Iris pigment epithelial cell (primary cell): Measurements from ENCODE around the gene ZFP62.
A peak's percentile ranks its signal among the peaks of the same experiment; 100 is the strongest.
"Not testable (repeated sequence)": the region's sequence is repeated elsewhere in the genome, so short reads cannot be mapped to it uniquely, and the experiment has no call there.

ENCODE experiments used
- DNase-seq: peaks from one replicate; pipeline ENCODE4 v3.0.0-alpha.2; 2011; ENCODE audit warnings: low read depth

Gene ZFP62

DNA sequence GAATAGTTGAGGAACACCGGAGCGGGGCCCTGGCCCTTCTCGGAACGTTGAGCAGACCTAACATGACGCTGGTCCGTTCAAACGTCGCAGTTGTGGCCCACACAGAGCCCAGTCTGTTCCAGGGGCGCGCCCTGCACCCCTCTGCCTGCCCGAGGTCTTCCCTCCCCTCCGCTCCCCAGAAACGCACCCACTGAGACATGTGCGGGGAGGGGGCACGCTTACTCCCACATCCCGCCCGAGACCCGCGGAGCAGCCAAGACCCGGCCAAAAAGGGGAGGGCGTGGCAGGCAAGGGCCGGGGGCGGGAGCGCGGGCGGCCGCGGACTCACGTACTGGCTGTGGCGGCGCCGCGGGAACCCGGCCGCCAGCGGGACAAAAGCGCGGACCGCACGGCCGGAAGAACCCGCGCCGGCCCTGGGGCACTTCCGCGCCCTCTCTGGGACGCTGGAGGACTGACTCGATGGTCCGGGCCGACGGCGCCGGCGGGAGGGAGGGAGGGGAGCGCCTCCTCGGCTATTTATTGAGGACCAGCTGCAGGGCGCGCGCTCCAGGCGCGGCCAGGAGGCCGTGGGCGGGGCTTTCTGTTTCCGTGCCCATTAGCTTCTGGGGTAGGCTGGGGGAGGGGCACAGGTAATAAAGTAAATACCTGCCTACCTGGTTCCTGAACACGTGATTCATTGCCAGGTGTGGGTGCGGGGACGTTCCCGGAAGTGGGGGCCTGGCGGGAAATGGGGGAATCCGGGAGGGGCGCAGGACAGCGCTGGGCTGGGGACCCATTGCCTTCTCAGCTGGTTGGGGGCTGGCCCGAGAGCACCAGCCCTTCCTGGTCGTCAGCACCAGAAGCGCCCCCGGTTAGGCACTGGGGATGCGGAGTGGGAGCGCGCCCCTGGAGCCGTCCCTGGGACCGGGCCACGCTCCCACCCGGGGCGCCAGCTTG is at the start of gene ZFP62:
Gene ZFP62 (minus strand): TSS at position 390 of the 936 bp plus-strand sequence. CDS start 57 bp downstream, at position 333.
- peak; percentile 91 for DNase-seq

DNA sequence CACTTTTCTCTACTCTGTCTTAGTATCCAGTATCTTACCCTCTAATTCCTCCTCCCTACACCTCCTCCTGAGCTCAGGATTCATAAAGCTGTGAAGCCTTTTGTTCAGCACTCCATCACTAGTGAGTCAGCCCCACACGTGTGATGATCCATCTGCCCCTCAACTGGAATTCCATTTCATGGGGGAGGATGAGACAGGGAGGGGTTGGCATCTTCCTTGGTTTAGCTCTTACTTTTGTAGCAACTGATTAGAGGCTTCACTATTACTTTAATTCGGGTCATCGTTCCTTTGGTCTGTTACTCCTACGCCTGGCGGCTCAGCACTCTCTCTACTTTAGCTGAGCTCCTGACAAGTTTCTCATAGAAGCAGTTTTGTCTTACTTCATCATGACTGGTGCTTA is 49.7 kb upstream of the ZFP62 start:
- DNase-seq: no peak

DNA sequence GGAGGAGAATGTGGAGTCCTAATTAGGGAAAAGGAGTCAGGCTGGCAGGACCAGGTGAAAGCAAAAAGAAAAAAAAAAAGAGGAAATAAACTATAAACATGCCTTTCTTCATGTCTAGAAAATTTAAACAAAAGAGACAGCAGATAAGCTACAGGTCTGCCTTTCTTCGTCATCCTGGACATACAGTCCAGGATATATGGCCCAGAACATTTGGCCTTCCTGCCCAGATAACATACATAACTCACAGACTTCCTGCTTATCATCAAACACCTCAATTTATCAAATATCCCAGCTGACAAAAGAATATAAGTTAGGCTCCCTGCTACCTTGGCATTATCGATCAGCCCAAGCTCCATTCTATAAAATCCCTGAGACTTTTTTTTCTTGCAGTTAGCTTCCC is 49.1 kb upstream of the ZFP62 start:
- DNase-seq: no peak

DNA sequence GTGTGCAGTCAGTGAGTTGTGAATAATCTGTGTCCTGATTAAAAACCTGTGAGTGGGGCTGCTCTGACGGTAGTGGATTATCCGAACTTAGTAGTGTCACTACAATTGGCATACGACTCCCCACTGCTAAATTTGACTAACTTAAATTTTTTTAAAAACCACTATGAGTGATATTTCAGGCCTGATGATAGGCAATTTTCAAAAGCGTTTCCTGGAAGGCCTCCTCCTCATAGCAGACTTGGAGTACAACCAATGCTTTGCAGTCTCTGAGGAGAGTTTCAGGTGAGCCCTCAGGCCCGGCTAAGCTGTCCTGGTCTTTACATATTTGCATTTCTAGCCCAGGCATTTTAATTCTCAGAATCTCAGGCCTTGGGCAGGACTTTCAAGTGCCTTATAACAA is 48.7 kb upstream of the ZFP62 start:
- DNase-seq: no peak

DNA sequence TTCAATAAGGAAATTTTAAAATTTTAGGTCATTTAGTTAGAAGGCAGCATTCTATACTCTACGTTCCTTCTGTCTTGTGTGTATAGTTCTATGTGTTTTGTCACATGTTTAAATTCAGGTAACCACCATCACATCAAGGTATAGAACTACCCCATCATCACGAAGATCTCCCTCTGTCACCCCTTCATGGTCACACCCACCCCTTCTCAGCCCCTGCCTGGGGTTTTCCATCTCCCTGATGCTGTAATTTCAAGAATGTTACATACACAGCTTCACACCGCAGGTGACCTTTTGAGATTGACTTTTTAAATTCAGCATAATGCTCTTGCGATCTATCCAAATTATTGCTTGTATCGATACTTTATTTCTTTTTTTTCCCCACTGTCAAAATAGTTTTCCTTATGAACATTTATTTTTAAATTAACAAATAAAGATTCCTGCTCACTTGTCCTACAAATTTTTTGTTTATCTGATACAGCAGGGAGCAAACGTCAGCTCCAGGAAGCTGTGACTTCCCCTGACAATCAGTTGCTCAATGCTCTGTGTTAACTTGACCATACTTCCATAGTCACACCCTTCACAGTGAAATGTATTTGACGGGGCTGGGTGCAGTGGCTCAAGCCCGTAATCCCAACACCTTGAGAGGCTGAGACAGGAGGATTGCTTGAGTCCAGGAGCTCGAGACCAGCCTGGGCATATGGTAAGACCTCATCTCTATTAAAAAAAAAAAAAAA is 48.1 kb upstream of the ZFP62 start:
- no peak for DNase-seq

DNA sequence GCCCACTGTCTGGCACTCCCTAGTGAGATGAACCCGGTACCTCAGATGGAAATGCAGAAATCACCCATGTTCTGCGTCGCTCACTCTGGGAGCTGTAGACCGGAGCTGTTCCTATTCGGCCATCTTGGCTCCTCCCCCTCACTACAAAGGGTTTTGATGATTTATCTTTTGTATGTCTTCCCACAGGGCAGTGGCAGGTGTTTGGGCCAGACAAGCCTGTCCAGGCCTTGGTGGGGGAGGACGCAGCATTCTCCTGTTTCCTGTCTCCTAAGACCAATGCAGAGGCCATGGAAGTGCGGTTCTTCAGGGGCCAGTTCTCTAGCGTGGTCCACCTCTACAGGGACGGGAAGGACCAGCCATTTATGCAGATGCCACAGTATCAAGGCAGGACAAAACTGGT is 47.3 kb upstream of the ZFP62 start:
- no peak for DNase-seq

DNA sequence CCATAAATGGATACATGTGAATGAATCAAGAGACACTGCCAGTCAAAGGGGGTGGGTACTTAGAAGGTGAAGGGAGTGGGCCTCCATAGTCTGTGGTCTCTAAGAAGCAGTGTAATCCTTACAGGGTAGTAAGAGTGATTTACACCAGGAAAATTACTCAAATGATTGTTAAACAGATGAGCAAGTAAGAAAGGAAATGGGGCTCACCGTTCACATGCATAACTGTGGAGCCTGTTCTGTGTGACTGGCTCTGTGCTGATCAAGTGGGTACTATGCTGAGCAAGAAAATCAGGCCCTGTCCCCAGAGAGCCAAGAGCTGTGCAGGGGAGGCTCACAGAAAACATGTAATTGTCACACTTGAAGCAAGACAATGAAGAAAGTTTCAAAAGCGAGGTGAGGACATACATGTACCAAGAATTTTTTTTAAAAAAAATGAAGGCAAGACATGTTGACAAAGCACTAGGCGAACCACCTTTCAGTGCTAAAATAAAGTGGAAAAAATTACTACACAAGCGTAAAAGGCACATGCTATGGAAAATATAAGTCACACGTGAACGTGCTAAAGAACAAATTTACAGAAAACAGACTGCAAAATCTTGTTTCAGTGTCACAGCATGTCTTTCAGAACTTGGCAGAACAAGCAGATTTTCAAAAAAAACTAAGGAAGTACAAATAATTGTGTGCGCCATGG is 40.4 kb upstream of the ZFP62 start:
- no peak for DNase-seq

DNA sequence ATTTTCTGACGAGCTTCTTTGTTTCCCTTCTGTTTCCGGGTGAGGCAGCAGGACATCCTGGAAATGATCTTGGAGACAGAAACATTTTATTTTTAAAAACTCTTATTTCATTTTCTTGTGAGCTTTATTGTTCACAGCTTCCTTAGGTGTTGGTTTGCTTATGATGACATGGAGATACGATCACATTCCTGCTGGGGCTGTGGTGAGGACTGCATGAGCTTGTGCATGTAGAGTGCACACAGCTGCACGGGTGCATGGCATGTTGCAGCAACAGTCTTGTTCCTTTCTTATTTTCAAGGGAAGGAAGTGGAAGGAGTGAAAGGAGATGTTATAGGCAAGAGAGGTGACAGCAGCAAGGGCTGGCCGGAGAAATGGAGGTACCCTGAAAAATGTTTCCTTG is 39.1 kb upstream of the ZFP62 start:
- no peak for DNase-seq

DNA sequence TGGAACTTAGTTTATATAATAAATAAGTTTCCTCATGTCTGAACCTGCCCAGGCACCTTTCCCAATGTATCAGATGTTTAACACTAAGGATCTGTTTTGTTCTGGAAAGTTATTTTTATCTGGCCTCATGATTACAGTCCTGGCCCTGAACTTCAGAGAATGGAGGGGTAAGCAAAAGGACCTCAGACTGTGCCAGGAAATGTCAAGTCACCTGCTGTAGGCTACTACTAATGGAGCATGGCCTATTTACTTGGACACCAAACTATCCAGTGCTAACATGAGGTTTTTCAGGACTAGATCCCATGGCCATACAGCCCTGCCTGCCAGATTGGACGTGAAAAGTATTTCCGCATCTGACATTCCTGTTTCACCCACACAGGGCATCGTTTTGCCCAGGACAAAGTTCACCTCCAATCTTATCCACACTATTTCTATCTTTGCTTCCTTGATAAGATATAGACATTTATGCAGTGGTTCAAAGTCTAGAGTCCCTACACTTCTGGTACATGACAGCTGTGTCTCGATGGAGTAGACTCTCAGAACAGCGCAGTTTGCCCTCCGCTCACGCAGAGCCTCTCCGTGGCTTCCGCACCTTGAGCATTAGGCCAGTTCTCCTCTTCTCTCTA is 37.7 kb upstream of the ZFP62 start, which contains the start of gene BTNL8:
Gene BTNL8 (plus strand): TSS at position 539 of the 626 bp plus-strand sequence. CDS start 152 bp downstream, outside the sequence.
- DNase-seq: no peak

DNA sequence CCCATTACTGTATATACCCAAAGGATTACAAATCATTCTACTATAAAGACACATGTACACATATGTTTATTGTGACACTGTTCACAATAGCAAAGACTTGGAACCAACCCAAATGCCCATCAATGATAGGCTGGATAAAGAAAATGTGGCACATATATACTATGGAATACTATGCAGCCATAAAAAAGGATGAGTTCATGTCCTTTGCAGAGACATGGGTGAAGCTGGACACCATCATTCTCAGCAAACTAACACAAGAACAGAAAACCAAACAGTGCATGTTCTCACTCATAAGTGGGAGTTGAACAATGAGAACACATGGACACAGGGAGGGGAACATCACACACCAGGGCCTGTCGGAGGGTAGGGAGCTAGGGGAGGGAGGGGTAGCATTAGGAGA is 34.3 kb upstream of the ZFP62 start:
- not testable (repeated sequence) for DNase-seq

DNA sequence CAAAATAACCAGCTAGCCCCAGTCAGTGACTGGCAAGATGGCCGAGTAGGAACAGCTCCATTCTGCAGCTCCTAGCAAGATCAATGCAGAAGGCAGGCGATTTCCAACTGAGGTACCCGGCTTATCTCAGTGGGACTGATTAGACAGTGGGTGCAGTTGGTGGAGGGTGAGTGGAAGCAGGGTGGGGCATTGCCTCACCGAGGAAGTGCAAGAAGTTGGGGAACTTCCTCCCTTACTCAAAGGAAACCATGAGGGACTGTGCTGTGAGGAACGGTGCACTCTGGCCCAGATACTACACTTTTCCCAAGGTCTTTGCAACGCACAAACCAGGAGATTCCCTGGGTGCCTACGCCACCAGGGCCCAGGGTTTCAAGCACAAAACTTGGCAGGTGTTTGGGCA is 28.3 kb upstream of the ZFP62 start:
- no peak for DNase-seq

DNA sequence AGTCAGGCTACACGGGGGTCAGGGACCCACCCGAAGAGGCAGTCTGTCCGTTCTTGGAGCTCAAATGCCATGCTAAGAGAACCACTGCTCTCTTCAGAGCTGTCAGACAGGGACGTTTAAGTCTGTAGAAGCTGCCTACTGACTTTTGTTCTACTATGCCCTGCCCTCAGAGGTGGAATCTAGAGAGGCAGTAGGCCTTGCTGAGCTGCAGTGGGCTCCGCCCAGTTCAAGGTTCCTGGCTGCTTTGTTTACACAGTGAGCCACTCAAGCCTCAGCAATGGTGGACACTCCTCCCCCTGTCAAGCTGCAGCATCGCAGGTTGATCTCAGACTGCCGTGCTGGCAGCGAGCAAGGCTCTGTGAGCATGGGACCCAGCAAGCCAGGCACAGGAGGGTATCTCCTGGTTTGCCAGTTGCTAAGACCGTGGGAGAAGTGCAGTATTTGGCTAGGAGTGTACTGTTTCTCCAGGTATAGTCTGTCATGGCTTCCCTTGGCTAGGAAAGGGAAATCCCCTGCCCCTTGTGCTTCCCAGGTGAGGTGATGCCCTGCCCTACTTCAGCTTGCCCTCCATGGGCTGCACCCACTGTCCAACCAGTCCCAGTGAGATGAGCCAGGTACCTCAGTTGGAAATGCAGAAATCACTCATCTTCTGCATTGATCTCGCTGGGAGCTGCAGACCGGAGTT is 24.9 kb upstream of the ZFP62 start:
- DNase-seq: not testable (repeated sequence)

DNA sequence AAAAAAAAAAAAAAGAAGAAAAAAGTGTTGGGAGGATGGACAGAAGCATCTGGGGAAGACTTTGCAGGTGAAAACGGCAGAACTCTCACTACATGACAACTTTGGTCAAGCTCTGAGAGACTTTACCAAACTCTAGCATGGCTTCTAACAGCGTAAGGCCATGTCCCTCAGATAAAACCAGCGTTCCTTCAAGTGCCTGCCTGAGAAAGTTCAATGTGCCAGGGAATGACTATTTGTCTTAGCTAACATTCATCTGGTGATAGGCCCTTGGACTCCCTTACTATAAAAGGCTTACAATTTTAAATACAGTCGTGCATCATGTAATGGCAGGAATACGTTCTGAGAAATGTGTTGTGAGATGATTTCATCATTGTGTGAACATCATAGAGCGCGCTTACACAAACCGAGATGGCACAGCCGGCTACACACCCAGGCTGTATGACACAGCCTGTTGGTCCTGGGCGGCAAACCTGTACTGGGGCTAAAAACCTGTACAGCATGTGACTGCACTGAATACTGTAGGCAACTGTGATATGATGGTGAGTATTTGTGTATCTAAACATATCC is 14.9 kb upstream of the ZFP62 start:
- DNase-seq: no peak

DNA sequence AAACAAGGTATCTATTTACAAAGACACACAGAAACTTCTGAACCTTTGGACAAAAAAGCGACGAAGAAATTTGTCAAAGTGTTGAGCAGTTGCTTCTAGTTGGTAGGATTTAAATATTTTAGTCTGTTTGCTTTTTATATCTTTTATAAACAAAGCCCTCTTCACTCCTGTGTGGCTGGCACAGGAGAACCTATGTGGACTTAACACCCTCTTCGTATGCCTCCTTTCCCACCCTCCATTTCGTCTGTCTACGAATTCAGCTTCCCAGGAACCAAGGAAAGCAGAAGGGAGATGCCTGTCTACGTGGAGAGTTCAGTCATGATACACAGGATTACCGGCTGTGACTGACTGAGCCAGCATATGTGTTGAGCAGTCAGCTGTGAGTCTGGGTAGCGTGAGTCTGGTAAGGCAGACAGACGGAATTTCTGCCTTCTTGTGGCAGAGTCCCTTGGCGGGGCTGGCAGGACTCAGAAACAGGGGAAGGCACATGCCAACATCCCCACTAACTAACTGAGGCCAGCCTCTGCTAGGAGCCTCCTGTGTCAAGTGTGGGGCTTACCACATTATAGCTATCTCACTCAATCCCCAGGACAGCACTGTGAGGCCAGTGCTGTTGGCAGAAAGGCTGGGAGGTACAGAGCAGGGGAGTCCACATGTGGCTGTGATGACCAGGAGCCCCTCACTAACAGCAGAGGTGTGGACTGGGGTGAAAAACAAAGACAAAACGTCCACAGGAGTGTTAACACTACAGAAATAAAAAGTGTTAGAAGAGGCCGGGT is 13.9 kb upstream of the ZFP62 start:
- no peak for DNase-seq

DNA sequence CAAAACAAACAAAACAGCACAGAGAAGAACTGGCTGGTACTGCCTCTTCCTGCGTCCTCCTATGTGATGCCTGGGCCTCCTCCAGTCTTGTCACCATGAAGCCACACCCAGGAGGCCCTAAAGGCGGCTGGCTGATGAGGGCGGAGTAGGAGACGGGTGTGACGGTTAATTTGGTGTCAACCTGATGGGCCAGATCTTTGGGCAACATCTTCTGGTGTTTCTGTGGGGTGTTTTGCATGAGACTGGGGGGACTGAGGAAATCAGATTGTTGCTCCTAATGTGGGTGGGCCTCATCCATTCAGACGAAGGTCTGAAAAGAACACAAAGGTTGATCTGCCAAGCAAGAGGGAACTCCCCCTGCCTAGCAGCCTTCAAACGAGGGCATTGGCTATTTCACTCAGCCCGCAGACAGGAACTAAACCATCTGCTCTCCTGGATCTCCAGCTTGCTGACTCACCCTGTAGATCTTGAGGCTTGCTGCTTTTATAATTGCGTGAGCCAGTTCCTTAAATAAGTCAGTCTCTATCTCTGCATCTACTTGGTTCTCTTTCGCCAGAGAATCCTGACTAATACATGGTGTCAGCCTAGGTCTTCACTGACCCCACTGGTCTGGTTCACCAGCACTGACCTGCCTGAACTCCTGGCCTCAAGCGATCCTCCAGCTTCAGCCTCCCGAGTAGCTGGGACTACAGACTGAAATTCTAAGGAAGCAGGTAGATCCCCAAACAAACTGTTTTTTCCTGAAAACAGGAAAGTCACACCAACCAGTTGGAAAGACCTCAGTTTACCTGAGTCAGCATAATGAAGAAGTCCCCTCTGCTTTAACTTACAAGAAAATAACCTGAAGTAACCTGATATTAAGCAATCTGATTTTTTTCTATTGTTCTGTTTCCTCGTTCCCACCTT is 12.8 kb upstream of the ZFP62 start:
- peak; percentile 55 for DNase-seq

DNA sequence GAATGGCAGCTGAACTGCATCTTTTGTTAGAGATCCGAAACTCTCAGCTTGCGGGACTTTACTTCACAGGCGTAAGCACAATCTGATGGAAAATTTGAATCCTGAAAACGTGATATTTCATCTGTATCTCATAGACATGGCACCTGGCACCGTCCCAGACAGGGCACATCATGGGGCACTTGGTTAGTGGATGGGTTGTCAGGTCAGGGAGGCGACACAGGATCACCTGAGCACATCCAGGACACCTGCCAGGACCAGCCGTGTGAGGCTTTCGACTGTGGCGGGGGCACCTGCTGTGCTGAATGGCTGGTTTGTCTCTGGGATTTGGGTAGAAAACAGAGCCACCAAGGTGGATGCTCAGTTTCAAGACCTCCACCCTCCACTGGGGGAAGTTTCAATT is 11.3 kb upstream of the ZFP62 start:
- no peak for DNase-seq

DNA sequence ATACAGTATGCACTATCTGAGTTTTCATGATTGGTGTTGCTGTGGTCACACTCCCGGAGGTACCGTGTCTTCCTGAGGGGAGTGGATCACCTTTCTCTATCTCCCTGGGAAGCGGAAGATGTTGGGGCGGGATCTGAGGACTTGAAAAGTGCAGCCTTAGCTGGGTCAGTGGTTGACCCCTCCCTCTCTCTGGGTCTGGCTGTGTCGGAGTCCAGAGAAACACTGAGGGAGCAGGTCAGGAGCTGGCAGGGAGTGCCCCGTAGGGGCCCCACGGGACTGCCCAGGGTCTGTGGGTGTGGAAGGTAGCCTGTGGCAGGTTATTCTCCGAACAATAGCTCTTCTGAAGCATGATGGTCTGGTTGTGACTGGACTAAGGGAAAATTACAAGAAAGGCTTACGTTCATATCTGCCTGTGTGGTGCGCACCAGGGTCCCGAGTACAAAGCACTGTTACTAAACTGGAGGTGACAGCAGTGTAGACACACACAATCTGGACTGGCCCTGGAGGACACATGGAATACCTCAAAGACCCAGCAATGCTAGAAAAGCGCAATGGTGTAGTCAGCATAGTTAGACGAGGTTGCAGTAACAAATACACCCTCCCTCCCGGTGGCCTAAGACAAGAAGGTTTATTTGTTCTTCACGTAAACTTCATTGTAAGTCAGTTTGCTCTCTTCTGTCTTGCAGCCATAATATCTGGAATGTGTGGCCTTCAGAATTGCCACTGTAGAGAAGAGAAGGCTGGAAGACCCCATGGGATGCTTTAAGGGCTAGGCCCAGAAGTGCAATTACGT is 9.4 kb upstream of the ZFP62 start:
- DNase-seq: no peak

DNA sequence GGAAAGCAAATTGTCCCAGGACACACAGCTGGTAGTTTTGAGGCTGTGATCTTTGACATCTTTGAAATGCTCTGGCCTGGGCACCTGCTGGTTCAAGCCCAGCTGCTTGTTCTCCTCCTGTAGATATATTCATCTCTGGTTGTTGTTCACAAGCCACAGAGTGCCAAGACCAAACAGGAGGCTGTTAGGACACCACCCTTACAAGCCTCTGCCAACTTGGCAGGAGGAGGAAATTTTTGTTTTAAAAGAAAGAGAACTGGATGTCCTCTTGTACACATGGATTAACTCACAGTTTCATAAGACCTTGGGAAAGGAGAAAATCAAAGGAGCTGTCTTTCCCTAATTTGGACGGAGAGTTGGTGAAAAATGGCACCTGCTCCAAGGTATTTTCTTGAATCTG is 8.5 kb upstream of the ZFP62 start:
- DNase-seq: no peak
